Astrocyte of the cerebellum (primary cell): ENCODE data around the gene MESD.

Source experiments
- DNase-seq: peaks from one replicate; pipeline ENCODE4 v3.0.0-alpha.2; 2011; ENCODE audit warnings: low read depth
- H3K4me3 ChIP-seq: 2 replicates; pipeline ENCODE4 v1.5.1; 2011; ENCODE audit warnings: mild to moderate bottlenecking, low read depth, low read length, moderate library complexity
- in situ Hi-C: cut with HindIII; loops from 2 replicates; pipeline ENCODE4 v1.10.0; 2017; ENCODE audit warnings: low sequenced_read_pairs
- TF ChIP-seq, protein P1 (sequence below): IDR thresholded peaks from 2 replicates; pipeline ENCODE4 v1.5.1; 2012; ENCODE audit warnings: low read length, low read depth, moderate library complexity, mild to moderate bottlenecking; ENCODE audit errors: missing control alignments

The MESD gene

GRCh38 chr15:81031203-81031602, 41.6 kb upstream of the MESD start:
- in situ Hi-C loops, result no loop called here
- DNase-seq, result no peak
- H3K4me3 ChIP-seq, result no peak overlapping the region
- TF ChIP-seq, protein P1, sequence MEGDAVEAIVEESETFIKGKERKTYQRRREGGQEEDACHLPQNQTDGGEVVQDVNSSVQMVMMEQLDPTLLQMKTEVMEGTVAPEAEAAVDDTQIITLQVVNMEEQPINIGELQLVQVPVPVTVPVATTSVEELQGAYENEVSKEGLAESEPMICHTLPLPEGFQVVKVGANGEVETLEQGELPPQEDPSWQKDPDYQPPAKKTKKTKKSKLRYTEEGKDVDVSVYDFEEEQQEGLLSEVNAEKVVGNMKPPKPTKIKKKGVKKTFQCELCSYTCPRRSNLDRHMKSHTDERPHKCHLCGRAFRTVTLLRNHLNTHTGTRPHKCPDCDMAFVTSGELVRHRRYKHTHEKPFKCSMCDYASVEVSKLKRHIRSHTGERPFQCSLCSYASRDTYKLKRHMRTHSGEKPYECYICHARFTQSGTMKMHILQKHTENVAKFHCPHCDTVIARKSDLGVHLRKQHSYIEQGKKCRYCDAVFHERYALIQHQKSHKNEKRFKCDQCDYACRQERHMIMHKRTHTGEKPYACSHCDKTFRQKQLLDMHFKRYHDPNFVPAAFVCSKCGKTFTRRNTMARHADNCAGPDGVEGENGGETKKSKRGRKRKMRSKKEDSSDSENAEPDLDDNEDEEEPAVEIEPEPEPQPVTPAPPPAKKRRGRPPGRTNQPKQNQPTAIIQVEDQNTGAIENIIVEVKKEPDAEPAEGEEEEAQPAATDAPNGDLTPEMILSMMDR, result no peak

- in situ Hi-C loops, result no loop called here
- TF ChIP-seq, protein P1, result no peak
- no peak for DNase-seq
- no peak overlapping the region for H3K4me3 ChIP-seq
These were observed 40.7 kb upstream of the MESD start for GRCh38 chr15:81030301-81030750.

- in situ Hi-C loops, result no loop called here
- H3K4me3 ChIP-seq, result no peak overlapping the region
- DNase-seq, result no peak
- TF ChIP-seq, protein P1, result no peak
These were observed 40.0 kb upstream of the MESD start for GRCh38 chr15:81029414-81030300.

- in situ Hi-C loops, result no loop called here
- H3K4me3 ChIP-seq, result no peak overlapping the region
- no peak for DNase-seq
These were observed 37.4 kb upstream of the MESD start for GRCh38 chr15:81026836-81027599.

GRCh38 chr15:81025721-81026370, 36.2 kb upstream of the MESD start:
- in situ Hi-C loops, result no loop called here
- TF ChIP-seq, protein P1, result no peak
- no peak overlapping the region for H3K4me3 ChIP-seq
- no peak for DNase-seq

More at GRCh38 chr15:81026836-81027599, 37.4 kb upstream of the MESD start:
- TF ChIP-seq, protein P1, result no peak

DNA sequence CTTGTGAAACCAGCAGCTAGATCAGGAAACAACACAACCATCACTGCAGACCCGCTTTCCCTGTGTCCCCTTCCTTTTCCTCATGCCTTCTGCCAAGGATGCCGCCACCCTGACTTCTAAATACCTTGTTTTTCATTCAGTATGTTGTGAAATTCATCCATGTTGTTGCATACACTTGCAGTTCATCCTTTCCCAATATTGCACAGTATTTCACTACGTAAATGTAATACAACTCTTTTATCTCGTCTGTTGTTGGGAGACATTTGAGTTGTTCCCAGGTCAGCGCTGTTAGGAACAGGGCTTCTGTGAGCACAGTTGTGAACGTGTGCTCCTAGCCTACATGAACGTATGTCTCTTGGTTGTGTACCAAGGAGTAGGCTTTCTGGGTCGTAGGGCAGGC, 35.3 kb upstream of the MESD start:
- TF ChIP-seq, protein P1, result no peak
- no peak overlapping the region for H3K4me3 ChIP-seq

More for the DNA sequence above, 35.3 kb upstream of the MESD start:
- in situ Hi-C loops, result no loop called here
- DNase-seq, result no peak
